Gastrocnemius medialis (tissue), 4 donors: ENCODE results near the gene ADARB1.

ENCODE experiments used
- POLR2A ChIP-seq, 2 donors: fragments of 450-650 bp; IDR thresholded peaks; one replicate each; pipeline ENCODE4 v1.6.1; 2017; ENCODE audit warnings: antibody characterized with exemption in 2 of 2, mild to moderate bottlenecking in 2 of 2, moderate library complexity in 2 of 2
- TF ChIP-seq, protein P1 (sequence below), 5 experiments: fragments of 450-650 bp in 3 of 5; fragments of 200-600 bp in 2 of 5; sonication (generic) in 2 of 5; IDR thresholded peaks in 4 of 5; conservative IDR thresholded peaks in 1 of 5; 1 replicate in 4 of 5; 2 replicates in 1 of 5; pipeline ENCODE4 v1.5.1; 2016 to 2019; ENCODE audit warnings: antibody characterized with exemption in 5 of 5, mild to moderate bottlenecking in 3 of 5, moderate library complexity in 3 of 5

DNA sequence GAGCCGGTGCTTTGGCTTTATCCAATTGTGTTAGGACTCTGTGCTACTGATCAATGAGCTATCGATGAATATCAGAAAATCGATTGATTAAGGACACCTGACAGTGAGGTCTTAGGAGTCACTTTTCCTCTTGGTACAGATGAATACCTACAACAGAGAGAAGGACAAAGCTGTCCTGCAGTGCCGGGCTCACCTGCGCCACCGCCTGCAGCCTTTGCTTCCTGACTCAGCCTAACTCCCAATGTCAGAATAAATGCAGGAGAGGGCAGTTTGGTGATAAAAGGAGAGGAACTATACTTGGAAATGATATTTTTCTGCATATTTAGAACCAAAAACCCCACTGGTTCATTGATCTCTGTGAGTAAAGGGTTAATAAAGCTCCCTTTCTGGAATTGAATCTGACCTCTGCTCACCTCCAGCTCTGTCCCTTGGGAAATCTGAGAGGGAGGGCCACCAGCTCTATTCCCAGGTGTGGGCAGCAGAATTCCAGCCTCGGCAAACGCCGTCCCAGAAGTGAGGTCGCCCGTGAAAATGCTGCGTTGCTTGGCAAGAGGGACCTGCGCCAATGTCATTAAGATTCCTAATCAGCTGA lies 174.0 kb downstream of the ADARB1 start:
- no peak for TF ChIP-seq POLR2A (IDR thresholded peaks at IDR 0.05)
- TF ChIP-seq, protein P1, sequence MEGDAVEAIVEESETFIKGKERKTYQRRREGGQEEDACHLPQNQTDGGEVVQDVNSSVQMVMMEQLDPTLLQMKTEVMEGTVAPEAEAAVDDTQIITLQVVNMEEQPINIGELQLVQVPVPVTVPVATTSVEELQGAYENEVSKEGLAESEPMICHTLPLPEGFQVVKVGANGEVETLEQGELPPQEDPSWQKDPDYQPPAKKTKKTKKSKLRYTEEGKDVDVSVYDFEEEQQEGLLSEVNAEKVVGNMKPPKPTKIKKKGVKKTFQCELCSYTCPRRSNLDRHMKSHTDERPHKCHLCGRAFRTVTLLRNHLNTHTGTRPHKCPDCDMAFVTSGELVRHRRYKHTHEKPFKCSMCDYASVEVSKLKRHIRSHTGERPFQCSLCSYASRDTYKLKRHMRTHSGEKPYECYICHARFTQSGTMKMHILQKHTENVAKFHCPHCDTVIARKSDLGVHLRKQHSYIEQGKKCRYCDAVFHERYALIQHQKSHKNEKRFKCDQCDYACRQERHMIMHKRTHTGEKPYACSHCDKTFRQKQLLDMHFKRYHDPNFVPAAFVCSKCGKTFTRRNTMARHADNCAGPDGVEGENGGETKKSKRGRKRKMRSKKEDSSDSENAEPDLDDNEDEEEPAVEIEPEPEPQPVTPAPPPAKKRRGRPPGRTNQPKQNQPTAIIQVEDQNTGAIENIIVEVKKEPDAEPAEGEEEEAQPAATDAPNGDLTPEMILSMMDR (IDR thresholded peaks at IDR 0.05 in 4 of 5, conservative IDR thresholded peaks at IDR 0.05 in 1 of 5) = no peak
